ENCODE measurements around the gene PLCG2.

The PLCG2 gene

GRCh38 chr16:81926036-81926435 is 146.9 kb downstream of the PLCG2 start:
- TF ChIP-seq REST (IDR thresholded peaks at IDR 0.05; ENCODE audit: insufficient read depth in 1 of 2, low read depth in 2 of 2, low read length in 2 of 2) = no peak
- no peak for TF ChIP-seq POLR2AphosphoS5 (IDR thresholded peaks at IDR 0.05; ENCODE audit: low read depth, low read length)
- TF ChIP-seq FOXP2 (optimal IDR thresholded peaks at IDR 0.05; ENCODE audit: borderline replicate concordance, extremely low read depth, extremely low read length, insufficient read depth) = no peak
- no peak for TF ChIP-seq TAF1 (IDR thresholded peaks at IDR 0.05; ENCODE audit: borderline replicate concordance, insufficient read depth, low read length)
- no peak for TF ChIP-seq SIN3A (IDR thresholded peaks at IDR 0.05; ENCODE audit: borderline replicate concordance, insufficient read depth, low read length)

GRCh38 chr16:81927561-81928185 is 148.6 kb downstream of the PLCG2 start:
- TF ChIP-seq POLR2AphosphoS5 (IDR thresholded peaks at IDR 0.05; ENCODE audit: low read depth, low read length) (no peak), SIN3A (IDR thresholded peaks at IDR 0.05; ENCODE audit: borderline replicate concordance, insufficient read depth, low read length) (no peak), TAF1 (IDR thresholded peaks at IDR 0.05; ENCODE audit: borderline replicate concordance, insufficient read depth, low read length) (no peak), FOXP2 (optimal IDR thresholded peaks at IDR 0.05; ENCODE audit: borderline replicate concordance, extremely low read depth, extremely low read length, insufficient read depth) (no peak), REST (IDR thresholded peaks at IDR 0.05; ENCODE audit: insufficient read depth in 1 of 2, low read depth in 2 of 2, low read length in 2 of 2) (no peak)

- TF ChIP-seq TAF1 (IDR thresholded peaks at IDR 0.05; ENCODE audit: borderline replicate concordance, insufficient read depth, low read length) (no peak), SIN3A (IDR thresholded peaks at IDR 0.05; ENCODE audit: borderline replicate concordance, insufficient read depth, low read length) (no peak), FOXP2 (optimal IDR thresholded peaks at IDR 0.05; ENCODE audit: borderline replicate concordance, extremely low read depth, extremely low read length, insufficient read depth) (no peak), POLR2AphosphoS5 (IDR thresholded peaks at IDR 0.05; ENCODE audit: low read depth, low read length) (no peak), REST (IDR thresholded peaks at IDR 0.05; ENCODE audit: insufficient read depth in 1 of 2, low read depth in 2 of 2, low read length in 2 of 2) (no peak)
Measured at GRCh38 chr16:81928271-81928918, 149.3 kb downstream of the PLCG2 start.

GRCh38 chr16:81928975-81929374 is 149.9 kb downstream of the PLCG2 start:
- TF ChIP-seq SIN3A (IDR thresholded peaks at IDR 0.05; ENCODE audit: borderline replicate concordance, insufficient read depth, low read length) = no peak

- TF ChIP-seq FOXP2 (optimal IDR thresholded peaks at IDR 0.05; ENCODE audit: borderline replicate concordance, extremely low read depth, extremely low read length, insufficient read depth) = no peak
Measured at GRCh38 chr16:81929841-81930240, 150.8 kb downstream of the PLCG2 start.

GRCh38 chr16:81931927-81932326 is 152.8 kb downstream of the PLCG2 start:
- no peak for TF ChIP-seq SIN3A (IDR thresholded peaks at IDR 0.05; ENCODE audit: borderline replicate concordance, insufficient read depth, low read length)
- no peak for TF ChIP-seq REST (IDR thresholded peaks at IDR 0.05; ENCODE audit: insufficient read depth in 1 of 2, low read depth in 2 of 2, low read length in 2 of 2)
- TF ChIP-seq TAF1 (IDR thresholded peaks at IDR 0.05; ENCODE audit: borderline replicate concordance, insufficient read depth, low read length) = no peak
- TF ChIP-seq FOXP2 (optimal IDR thresholded peaks at IDR 0.05; ENCODE audit: borderline replicate concordance, extremely low read depth, extremely low read length, insufficient read depth) = no peak
- no peak for TF ChIP-seq POLR2AphosphoS5 (IDR thresholded peaks at IDR 0.05; ENCODE audit: low read depth, low read length)

Data from PFSK-1 (cell line).